GM21381 (cell line): ENCODE data around the gene PAX7.
"Not testable (repeated sequence)": the region's sequence is repeated elsewhere in the genome, so short reads cannot be mapped to it uniquely, and the experiment has no call there.

Source experiments
- ATAC-seq: cut with Tn5 transposase; IDR thresholded peaks from one replicate; pipeline ENCODE4 v1.9.1; 2021; ENCODE audit warnings: mild to moderate bottlenecking, moderate library complexity; ENCODE audit not compliant: unreplicated experiment

The PAX7 gene

DNA sequence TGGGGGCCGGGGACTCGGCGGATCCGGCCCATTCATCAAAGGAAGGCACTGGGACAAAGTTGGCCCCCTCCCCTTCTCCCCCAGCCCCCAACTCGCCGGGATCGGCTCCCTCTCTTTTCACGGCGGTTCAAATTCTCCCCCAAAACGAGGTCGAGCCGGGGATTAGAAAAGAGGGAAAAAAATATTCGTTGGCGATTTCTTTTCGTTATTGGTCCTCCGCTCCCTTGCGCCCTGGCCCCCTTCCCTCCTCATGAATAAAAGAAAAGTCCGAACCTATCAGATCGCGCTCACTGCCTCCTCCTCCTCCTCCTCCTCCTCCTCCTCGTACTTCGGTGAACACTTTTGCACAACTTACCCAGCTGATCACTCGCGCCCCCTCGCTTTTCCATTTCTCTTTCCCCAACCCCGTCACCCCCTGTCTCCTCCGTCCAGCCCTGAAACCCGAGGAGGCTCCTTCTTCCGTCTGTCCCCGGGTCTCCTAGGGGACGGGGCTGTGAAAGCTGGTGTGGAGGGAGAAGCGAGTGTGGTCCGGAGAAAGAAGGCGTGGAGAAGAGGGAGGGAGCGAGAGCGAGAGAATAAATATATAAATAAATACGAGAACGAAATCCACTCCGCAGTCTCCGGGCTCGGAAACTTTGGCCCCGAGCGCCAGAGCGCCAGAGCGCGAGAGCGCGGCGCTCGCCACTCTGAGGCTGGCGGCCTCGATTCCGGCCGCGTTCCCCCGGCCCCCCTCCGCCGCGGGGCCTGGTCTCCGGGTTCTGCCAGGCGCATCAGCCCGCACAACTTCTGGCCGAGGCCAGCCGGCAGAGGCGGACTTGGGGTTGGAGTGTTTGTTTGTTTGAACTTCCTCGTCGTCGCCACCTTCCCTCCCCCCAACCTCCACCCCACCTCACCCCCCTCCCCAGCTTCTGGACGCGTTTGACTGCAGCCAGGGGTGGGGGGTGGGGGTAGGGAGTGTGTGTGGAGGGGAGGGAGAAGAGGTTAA lies at the start of gene PAX7:
Gene PAX7, plus strand, starts transcription at position 336 of the 985 bp plus-strand sequence. CDS start 758 bp downstream, outside the sequence.
- ATAC-seq = no peak

DNA sequence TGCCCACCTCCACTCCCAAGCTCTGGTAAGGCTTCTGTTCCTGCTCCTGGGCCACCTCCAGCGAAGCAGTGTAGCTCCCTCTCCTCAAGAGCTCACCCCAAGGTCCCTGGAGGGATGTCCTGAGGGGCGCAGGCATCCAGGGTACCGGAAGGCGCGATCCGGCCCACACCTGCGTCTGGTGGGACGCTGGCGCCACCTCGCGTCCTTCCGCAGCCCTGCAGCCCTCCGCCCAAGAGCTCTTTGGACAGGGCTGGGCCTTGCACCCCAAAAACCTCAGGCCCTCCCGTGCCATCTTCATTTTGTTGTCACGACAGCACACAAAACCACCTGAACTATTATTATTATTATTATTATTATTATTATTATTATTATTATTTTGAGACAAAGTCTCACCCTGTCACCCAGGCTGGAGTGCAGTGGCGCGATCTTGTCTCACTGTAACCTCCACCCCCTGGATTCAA lies 49.2 kb upstream of the PAX7 start:
- no peak for ATAC-seq

DNA sequence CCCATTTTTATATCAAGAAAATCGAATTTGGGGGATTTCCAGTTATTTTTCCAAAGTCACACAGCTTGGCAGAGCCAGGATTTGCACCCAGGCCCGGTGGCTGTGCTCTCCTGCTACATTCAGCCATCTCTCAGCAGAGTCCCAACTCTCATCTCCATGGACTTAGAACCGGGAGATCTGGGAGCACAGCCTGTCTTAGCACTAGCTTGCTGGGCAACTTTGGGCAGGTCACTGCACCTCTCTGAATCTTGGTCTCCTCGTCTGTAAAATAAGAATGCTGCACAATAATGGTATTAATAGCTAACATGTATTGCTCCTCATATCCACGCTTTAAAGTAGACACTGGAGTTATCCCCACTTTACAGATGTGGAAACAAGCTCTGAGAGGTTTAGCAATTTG lies 47.8 kb upstream of the PAX7 start:
- no peak for ATAC-seq

DNA sequence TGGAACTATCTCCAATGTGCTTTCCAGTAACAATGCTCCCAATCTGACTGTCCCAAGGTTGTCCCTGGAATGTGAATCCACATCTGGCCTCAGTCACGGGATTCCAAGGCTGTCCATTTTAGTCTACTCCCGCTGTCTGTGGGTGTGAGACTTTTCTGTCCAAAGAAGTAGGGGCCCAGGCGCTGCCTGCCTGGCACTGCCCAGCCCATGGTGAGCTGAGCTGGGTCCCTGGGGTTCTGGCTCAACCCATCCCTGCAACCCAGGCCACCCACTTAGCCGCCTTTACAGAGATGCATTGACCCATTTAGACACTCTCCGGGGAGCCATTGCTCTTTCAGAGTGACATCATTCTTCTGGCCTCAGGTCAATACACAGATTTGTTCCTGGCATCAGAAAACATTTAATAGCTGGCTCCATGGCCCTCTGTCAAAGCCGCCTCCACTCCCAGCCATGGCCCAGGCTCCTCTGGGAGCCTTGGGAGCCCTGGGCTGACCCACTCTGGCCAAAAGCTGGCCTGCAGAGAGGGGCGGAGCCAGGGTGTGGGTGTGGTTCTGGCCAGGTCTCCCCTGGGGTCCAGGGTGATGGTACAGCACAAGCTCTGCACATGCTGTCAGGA lies 47.2 kb upstream of the PAX7 start:
- ATAC-seq = no peak

DNA sequence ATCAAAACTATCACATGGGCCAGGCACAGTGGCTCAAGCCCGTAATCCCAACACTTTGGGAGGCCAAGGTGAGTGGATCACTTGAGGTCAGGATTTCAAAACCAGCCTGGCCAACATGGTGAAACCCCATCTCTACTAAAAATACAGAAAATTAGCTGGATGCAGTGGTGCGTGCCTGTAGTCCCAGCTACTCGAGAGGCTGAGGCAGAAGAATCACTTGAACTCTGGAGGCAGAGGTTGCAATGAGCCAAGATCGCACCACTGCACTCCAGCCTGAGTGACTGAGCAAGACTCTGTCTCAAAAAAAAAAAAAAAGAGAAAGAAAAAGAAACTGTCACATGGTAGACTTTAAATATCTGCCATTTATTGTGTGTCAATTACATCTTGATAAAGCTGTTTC lies 44.6 kb upstream of the PAX7 start:
- not testable (repeated sequence) for ATAC-seq

DNA sequence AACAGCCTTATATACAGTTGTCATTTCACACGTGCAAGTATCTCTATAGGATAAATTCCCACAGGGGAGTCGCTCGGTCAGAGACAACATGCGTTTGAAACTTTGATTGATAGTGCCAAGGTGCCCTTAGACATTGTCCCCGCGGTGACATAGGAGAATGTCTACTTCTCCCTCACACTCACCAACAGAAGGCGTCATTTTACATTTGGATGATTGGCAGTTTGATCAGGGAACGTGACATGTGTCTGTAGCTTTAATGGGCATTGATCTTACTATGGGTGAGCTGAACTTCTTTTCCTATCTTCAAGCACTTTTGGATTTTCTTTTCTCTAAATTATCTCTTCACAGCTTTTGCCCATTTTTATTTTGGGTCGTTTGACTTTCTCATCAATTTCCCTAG lies 42.6 kb upstream of the PAX7 start:
- no peak for ATAC-seq

DNA sequence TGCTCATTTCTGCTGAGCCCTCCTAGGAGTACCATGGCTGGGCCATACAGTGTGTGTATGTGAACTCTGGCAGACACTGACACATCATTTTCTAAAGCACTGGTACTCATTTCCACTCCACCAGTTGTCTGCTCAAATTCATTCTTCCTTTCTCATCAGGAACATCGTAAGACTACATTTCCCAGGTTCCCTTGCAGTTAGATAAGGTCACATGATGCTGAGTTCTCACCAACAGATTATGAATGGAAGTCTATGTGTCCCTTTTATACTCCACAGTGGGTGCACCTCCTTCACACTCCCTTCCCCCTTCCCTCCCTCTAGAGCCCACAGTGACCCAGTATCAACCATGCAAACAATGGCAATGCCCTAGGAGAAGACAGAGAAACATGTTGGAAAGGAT lies 38.3 kb upstream of the PAX7 start:
- ATAC-seq = no peak

DNA sequence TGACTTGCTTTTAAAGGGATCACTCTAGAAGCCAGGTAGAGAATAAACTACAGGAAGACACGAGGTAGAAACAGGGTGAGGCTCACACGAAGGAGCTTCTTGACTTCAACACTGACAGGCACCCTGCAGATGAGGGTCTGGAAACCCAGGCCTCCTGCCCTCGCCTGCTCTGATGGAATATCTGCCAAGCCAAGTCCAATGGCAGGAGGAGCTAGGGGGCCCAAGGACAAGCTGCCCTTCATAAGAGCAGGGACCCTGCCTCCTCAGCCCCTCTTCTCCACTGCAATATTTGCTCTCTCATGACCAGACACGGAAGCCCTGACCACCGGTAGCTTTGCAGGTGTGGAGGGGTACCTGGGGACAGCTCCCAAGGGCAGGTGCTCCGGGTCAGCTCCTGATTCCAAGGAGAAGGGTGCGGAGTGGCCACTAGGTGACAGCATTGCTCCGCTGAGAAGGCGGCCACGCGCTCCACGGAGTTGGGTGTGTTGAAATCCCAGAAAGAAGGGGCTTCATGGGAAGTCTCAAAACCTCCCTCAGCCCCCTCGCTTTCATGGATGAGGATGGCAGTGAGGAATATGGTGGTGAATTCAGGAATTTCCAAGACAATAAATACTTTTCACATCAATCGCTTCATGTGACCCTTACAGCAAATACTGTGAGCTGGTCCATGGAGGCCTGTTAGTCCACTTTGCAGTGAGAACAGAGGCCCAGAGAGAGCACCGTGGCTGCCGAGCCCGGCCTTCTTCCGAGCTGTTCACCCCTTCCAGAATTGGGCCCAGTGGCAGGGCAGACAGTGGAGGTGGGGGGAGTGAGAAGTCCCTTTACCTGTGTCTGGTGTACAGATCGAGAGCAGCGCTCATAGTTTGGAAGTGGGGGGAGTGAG lies 33.2 kb upstream of the PAX7 start:
- ATAC-seq = no peak

DNA sequence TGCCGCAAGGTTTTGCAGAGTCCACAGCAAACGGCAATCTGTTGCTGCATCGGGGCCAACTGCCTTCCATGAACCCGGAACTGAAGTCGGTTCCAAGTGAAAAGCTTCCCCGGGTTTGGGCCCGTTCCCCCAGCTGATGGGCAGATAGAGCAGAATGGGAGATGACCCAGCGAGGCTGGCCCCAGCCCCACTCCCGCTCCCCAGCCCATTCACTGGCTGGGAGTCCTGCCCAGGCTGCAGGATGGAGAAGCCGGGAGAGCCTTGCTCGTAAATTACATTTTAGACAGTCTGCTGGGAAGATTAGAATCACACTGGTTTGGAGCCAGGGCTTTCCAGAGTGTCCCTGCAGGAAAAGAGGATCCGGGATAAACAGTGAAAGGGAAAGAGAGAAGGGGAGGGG lies 31.6 kb upstream of the PAX7 start:
- no peak for ATAC-seq

DNA sequence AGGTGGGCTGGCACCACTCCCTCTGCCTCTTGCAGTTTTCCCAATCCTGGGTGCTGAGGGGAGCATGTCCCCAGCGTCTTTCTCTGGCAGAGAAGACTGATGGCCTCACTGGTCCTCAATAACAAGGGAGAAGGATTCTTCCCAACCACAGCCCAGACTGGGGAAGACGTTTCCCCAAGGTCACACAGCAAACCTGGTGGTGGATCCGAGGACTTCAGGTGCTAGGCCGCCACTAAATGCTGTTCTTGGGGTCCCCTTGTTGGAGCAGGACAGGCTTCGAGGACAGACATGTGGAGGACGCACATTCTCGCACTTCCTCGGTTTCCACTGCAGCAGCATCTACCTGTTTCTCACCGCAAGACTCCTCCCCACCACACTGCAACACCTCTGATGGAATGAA lies 30.9 kb upstream of the PAX7 start:
- no peak for ATAC-seq

DNA sequence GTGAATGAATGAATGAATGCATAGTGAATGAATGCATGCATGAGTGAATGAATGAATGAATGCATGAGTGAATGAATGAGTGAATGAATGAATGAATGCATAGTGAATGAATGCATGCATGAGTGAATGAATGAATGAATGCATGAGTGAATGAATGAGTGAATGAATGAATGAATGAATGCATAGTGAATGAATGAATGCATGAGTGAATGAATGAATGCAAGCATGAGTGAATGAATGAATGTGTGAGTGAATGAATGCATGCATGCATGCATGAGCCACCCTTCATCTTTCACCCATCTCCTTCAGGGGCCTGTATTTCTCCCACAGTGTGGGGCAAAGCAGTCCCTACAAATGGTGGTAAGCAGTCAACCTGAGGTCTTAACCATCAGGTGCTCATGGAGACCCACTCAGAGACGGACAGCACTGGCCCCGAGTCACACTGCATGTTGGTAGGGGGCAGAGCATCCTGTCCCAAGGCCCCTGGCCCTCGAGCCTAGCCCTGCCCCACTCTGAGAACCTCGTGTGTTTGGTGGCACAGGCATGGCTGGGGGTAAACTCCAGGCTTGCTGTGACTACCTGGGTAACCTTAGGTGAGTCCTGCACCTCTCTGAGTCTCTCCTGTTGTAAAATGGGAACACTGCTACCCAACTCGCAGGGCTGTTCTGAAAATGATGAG lies 28.0 kb upstream of the PAX7 start:
- ATAC-seq = no peak

DNA sequence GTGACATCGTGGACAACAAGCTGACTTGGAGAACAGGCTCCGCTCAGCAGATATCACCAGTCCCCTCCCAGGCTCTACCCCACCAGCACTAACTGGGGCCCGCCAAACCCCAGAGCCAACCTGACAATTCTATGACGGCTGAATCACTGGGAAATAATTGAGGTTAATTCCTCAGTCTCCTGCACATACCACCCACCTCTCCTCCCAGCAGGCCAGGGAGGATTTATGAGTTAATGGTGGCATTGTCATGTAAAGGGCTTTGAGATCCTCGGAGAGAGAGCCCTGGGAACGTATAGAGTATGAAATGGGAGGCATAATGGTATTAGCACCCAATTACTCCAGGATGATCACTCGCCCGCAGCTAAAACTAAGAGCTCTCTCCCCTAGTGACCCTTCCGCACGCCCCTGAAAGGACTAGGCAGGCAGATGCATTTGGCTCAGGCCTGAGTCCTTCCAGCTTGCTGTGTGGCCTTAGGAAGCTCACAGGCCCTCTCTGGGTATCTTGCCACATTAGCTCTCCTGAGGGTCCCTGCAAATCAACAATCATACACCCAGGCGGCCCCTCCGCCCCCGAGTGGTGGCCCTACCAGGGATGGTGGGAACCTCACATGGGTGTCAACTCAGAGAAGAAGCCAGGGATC lies 27.3 kb upstream of the PAX7 start:
- no peak for ATAC-seq

DNA sequence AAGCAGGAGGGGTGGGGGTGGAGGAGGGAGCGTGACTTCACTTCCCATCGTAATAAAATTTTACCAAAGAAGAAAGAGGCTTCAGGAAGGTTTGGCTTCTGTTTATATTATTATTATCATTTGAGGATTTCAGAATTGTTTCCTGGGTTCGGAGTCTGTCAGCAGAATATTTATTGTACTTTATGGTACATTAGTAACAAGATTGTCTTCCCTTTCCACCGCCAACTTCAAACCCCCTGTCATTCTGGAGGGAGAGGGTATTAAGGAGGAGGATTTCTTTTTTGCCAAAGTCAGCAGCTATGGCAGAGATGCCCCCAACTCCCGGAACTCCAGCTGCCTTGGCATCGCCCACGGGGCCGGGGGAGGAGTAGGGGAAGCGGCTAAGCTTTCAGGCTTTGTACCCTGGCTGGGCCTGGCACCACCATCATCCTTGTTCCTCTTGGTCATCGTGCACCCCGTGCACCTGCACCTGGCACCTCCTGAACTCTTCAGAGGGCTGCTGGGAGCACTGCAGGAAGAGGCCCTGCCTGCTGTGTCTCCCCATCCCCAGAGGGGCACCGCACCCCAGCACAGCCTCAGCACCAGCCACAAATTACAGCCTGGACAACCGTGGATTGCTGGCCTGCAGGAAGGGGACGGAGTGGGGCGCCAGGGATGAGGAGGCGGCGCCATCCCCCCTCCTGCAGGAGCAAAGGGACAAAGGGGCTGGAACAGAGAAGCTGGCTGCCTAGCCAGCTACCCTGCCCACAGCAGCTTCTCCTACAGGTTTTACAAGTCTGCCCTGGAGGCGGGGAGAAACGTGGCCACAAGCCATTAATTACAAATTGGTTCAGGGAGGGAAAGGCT lies 24.0 kb upstream of the PAX7 start:
- ATAC-seq = no peak

DNA sequence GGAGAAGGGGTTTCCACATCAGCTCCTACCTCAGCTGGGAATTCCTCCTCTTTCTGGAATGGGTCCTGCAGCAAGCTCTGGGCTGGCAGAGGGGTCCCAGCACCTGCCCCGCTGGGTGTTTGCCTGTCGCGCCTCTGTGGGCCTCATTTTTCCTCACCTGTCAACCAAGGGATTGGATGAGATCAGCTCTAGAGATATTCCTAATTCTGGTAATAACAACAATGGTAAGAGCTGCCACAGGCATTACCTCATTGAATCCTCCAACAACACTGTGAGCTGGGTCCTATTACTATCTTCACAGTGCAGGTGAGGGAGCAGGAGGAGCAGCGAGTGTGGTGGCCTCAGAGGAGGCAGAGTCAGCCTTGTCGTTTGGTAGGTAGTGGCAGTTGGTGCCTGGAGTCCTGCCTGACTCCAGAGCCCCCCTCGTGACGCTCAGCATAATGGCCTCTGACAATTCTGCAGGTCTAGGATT lies 23.3 kb upstream of the PAX7 start:
- no peak for ATAC-seq

DNA sequence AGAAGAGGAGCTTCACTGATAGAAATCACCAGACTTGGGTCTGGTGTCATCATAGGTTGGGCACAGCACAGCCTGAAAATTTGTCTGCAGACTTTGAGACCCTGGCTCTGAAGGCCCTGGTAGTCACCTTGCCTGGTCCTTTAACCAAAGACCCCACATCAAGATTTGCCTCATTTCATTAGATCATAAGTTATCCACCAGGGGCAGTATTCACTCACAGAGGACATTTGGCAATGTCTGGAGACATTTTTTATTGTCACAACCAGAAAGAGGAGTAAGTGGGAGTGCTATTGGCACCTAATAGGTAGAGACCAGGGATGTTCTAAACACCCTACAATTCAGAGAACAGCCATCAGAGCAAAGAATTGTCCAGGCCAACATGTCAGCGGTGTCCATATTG lies 22.1 kb upstream of the PAX7 start:
- no peak for ATAC-seq

DNA sequence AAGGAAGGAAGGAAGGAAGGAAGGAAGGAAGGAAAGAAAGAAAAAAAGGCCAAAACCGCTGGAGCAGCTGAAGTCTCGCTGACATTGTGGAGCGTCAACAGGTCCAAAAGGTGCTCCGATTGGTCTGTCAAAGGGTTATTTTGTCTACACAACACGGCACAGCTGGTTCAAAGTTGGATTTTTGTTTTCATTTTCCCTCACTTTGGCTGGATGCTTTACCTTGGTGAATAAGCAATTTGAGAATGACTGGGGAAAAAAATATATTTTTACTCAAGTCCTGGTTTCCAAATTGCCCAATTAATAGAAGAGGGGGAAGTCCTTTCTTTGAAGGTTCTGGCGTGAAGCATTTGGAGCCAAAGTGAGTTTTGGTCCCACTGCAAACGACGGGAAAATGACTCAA lies 19.3 kb upstream of the PAX7 start:
- ATAC-seq = no peak

DNA sequence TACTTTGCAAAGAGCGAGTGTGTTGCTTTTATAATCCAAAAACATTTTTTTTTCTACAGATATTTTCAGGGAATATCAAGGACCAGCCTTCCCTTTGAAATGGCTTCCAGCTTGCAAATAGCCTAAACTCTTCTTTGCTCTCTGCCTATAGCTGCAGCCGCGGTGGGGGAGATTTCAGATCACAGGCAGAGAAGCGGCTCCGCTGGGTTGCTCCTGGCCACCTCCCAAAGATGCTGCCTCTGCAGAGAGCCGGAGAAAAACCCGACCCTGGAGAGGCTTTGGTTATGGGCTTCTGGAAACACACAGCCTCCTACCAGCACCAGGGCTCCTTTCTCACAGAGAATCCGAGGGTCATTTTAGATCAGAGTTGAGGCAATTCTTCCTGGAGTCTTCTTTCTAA lies 18.6 kb upstream of the PAX7 start:
- no peak for ATAC-seq

DNA sequence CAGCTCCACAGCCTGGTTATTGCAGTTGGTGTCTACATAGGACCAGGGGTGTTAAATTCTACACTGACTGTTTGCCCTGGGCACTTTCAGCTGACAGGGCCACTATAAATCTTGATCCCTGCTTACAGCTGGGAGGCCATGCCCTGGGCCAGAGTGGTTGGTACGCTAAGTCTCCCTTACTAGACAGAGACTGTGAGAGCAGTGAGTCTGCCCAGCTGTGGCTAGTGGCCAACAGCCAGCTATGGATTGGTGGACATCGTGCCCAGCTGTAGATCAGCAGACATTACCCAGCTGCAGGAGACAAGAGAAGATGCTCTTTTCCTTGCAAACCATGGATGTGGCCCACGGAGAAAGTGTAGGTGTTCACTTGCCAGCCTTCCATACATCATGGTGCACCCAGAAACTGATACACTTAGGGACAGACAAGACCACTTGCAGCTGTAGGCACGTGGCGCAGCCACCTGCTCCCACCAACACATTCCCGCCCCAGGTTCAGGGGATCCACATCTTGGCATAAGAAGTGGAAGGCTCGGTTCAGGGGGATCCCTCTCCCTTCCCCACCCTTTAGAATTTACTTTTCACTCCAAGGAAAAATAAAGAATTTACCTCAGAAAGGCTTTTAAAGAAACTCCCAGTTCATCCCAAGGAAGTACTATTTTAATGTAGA lies 16.4 kb upstream of the PAX7 start:
- no peak for ATAC-seq
